K562 (cell line): ENCODE measurements around the gene PPM1N. TPM values are rescaled to one million over a fixed set of nuclear protein-coding genes. Genes with fewer than 3 reads are reported as not detected.

ENCODE experiments used
- ARID2 ChIP-seq: fragments of 450-650 bp; IDR thresholded peaks from 2 replicates; pipeline ENCODE4 v1.6.1; 2017; ENCODE audit warnings: antibody characterized with exemption, mild to moderate bottlenecking
- BRCA1 ChIP-seq, 2 experiments: fragments of 450-650 bp in 1 of 2; sonication (generic) in 1 of 2; formaldehyde crosslinking in 1 of 2; IDR thresholded peaks; 2 replicates each; pipeline versions ENCODE4 v1.5.0 to v1.6.1; 2017 to 2020; ENCODE audit warnings: mild to moderate bottlenecking in 1 of 2, missing genetic modification reagents in 1 of 2
- CREM ChIP-seq: IDR thresholded peaks from 2 replicates; pipeline ENCODE4 v1.6.1; 2014; ENCODE audit warnings: antibody characterized with exemption, low read depth
- DACH1 ChIP-seq: fragments of 450-650 bp; IDR thresholded peaks from 2 replicates; pipeline ENCODE4 v1.6.1; 2018; ENCODE audit not compliant: partially characterized antibody
- ESRRA ChIP-seq: fragments of 450-650 bp; IDR thresholded peaks from 2 replicates; pipeline ENCODE4 v1.6.1; 2014; ENCODE audit warnings: low read depth, mild to moderate bottlenecking, moderate library complexity, borderline replicate concordance
- ILF3 ChIP-seq: fragments of 450-650 bp; IDR thresholded peaks from 2 replicates; pipeline ENCODE4 v1.6.1; 2018; ENCODE audit warnings: antibody characterized with exemption, mild to moderate bottlenecking, moderate library complexity, borderline replicate concordance
- MAZ ChIP-seq, 2 experiments: fragments of 450-650 bp in 1 of 2; sonication (generic) in 1 of 2; formaldehyde crosslinking; IDR thresholded peaks in 1 of 2; conservative IDR thresholded peaks in 1 of 2; 2 replicates each; pipeline versions ENCODE4 v1.4.0 to v1.5.0; 2020; ENCODE audit warnings: mild to moderate bottlenecking in 1 of 2, missing genetic modification reagents in 1 of 2
- NFYB ChIP-seq: IDR thresholded peaks from 2 replicates; pipeline ENCODE4 v1.6.1; 2011; ENCODE audit warnings: mild to moderate bottlenecking, moderate library complexity; ENCODE audit not compliant: insufficient read length; ENCODE audit errors: extremely low read depth
- POLR2G ChIP-seq: fragments of 200-400 bp; formaldehyde crosslinking; IDR thresholded peaks from 2 replicates; pipeline ENCODE4 v1.6.1; 2017; ENCODE audit warnings: low read depth, mild to moderate bottlenecking, antibody characterized with exemption, low read length, moderate library complexity
- RBBP5 ChIP-seq: fragments of 200-600 bp; sonication (generic); IDR thresholded peaks from 2 replicates; pipeline ENCODE4 v1.6.1; 2012; ENCODE audit warnings: borderline replicate concordance, mild to moderate bottlenecking, low read length, control low read depth, inconsistent platforms; ENCODE audit not compliant: insufficient read depth, poor library complexity, severe bottlenecking
- RCOR1 ChIP-seq, 2 experiments: IDR thresholded peaks; 2 replicates each; pipeline ENCODE4 v1.6.1; 2012; ENCODE audit warnings: low read depth in 2 of 2, low read length in 2 of 2, borderline replicate concordance in 1 of 2, improper control_type of control experiment in 1 of 2
- SP1 ChIP-seq: sonication (generic); formaldehyde crosslinking; IDR thresholded peaks from 2 replicates; pipeline ENCODE4 v1.8.1; 2022; ENCODE audit warnings: mild to moderate bottlenecking, missing genetic modification reagents
- SUPT5H ChIP-seq: fragments of 450-650 bp; IDR thresholded peaks from 2 replicates; pipeline ENCODE4 v1.6.1; 2016
- TGIF2 ChIP-seq: sonication (generic); formaldehyde crosslinking; IDR thresholded peaks from 2 replicates; pipeline ENCODE4 v1.8.1; 2022; ENCODE audit warnings: mild to moderate bottlenecking, missing genetic modification reagents, moderate library complexity
- ZBTB1 ChIP-seq: sonication (generic); formaldehyde crosslinking; IDR thresholded peaks from 2 replicates; pipeline ENCODE4 v1.8.1; 2023; ENCODE audit warnings: missing genetic modification reagents, low read depth, mild to moderate bottlenecking, borderline replicate concordance
- polyA plus RNA-seq, 8 experiments: library from polyadenylated mRNA; depleted of rRNA in 4 of 8; stranded (reverse) in 5 of 8; unstranded in 3 of 8; fragments of >200 nt; fragmentation: Nextera tagmentation in 2 of 8; fragmentation: Illumina TruSeq in 1 of 8; extraction: Ambion mirVana in 2 of 8; extraction: Trizol in 1 of 8; gene quantifications; 2 replicates each; pipeline versions ENCODE4 v1.2.1 to v1.2.3, GENCODE V29; 2011 to 2014; ENCODE audit warnings: inconsistent platforms in 1 of 8, missing spikeins in 1 of 8
- total RNA-seq, 7 experiments: library from RNA; depleted of rRNA in 6 of 7; stranded (reverse); fragments of >200 nt in 6 of 7; fragmentation: Illumina TruSeq in 2 of 7; extraction: Trizol in 2 of 7; gene quantifications; 2 replicates each; pipeline versions ENCODE4 v1.2.1 to v1.2.3, GENCODE V29; 2011 to 2021; ENCODE audit warnings: low replicate concordance in 1 of 7
- TF ChIP-seq, protein P1 (sequence below): fragments of 250-450 bp; sonication (Bioruptor Pico); IDR thresholded peaks from 2 replicates; pipeline ENCODE4 v1.8.0; 2021; ENCODE audit warnings: mild to moderate bottlenecking, moderate library complexity
- TF ChIP-seq, protein P2 (sequence below), 3 experiments: fragments of 200-800 bp in 1 of 3; fragments of 250-450 bp in 1 of 3; fragments of 450-650 bp in 1 of 3; sonication (Bioruptor Pico) in 1 of 3; sonication (Bioruptor generic) in 1 of 3; formaldehyde crosslinking in 1 of 3; IDR thresholded peaks; 2 replicates each; pipeline versions ENCODE4 v1.6.1 to v1.8.0; 2016 to 2022; ENCODE audit warnings: mild to moderate bottlenecking in 2 of 3, missing genetic modification characterization in 2 of 3, missing compliant biosample characterization in 1 of 3, moderate library complexity in 1 of 3
- TF ChIP-seq, protein P3 (sequence below): IDR thresholded peaks from 2 replicates; pipeline ENCODE4 v1.6.1; 2011; ENCODE audit warnings: borderline replicate concordance, low read depth, mild to moderate bottlenecking, moderate library complexity, low read length; ENCODE audit not compliant: insufficient read depth, poor library complexity, severe bottlenecking
- TF ChIP-seq, protein P4 (sequence below): conservative IDR thresholded peaks from 2 replicates; pipeline ENCODE4 v1.6.1; 2011; ENCODE audit warnings: low read depth, mild to moderate bottlenecking, low read length; ENCODE audit not compliant: control insufficient read depth

Gene PPM1N
- total and polyA plus RNA-seq, 9 of the 15 experiments (the other 6 are each of a cell fraction or from before 2014, with no cell fraction given): 4.5 to 15.6 (median 8.7) TPM

DNA sequence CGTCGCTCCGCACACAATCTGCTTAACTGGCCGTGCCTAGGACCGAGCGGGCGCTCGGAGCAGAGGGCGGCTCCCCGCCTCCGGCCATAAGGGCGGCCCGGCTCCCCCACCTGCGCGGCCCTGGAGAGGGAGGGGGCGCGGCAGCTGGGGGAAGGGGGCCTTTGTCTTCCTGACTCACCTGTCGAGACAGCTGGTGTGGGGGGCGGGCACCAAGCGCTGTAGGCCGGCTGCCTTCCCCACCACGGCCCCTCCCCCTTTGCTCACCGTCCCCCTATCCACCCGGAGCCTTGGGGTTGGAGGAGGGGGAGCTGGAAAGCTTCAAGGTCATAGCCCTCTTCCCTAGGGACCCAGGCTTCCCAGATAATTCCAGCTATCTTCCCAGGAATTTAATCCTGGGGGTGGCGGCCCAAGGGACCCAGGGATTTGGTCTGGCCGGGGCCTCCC, 10.2 kb downstream of the PPM1N start (continued):
- no peak for TF ChIP-seq SUPT5H
- TF ChIP-seq ARID2: no peak
- TF ChIP-seq NFYB: no peak
- TF ChIP-seq SP1 (CRISPR knock-in tag): no peak
- TF ChIP-seq BRCA1 (IDR thresholded peaks at IDR 0.05): no peak
- no peak for TF ChIP-seq BRCA1 (CRISPR knock-in tag; IDR thresholded peaks at IDR 0.05)
- TF ChIP-seq, protein P1, sequence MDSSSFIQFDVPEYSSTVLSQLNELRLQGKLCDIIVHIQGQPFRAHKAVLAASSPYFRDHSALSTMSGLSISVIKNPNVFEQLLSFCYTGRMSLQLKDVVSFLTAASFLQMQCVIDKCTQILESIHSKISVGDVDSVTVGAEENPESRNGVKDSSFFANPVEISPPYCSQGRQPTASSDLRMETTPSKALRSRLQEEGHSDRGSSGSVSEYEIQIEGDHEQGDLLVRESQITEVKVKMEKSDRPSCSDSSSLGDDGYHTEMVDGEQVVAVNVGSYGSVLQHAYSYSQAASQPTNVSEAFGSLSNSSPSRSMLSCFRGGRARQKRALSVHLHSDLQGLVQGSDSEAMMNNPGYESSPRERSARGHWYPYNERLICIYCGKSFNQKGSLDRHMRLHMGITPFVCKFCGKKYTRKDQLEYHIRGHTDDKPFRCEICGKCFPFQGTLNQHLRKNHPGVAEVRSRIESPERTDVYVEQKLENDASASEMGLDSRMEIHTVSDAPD (CRISPR knock-in tag): no peak
- TF ChIP-seq CREM: 0 out of 2 replicates have a peak, but pooled peaks have one; percentile 18
- TF ChIP-seq, protein P2, sequence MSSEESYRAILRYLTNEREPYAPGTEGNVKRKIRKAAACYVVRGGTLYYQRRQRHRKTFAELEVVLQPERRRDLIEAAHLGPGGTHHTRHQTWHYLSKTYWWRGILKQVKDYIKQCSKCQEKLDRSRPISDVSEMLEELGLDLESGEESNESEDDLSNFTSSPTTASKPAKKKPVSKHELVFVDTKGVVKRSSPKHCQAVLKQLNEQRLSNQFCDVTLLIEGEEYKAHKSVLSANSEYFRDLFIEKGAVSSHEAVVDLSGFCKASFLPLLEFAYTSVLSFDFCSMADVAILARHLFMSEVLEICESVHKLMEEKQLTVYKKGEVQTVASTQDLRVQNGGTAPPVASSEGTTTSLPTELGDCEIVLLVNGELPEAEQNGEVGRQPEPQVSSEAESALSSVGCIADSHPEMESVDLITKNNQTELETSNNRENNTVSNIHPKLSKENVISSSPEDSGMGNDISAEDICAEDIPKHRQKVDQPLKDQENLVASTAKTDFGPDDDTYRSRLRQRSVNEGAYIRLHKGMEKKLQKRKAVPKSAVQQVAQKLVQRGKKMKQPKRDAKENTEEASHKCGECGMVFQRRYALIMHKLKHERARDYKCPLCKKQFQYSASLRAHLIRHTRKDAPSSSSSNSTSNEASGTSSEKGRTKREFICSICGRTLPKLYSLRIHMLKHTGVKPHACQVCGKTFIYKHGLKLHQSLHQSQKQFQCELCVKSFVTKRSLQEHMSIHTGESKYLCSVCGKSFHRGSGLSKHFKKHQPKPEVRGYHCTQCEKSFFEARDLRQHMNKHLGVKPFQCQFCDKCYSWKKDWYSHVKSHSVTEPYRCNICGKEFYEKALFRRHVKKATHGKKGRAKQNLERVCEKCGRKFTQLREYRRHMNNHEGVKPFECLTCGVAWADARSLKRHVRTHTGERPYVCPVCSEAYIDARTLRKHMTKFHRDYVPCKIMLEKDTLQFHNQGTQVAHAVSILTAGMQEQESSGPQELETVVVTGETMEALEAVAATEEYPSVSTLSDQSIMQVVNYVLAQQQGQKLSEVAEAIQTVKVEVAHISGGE (CRISPR knock-in tag; IDR thresholded peaks at IDR 0.05): no peak
- TF ChIP-seq DACH1: peak; percentile 67
- TF ChIP-seq TGIF2 (CRISPR knock-in tag): no peak
- no peak for TF ChIP-seq ILF3
- no peak for TF ChIP-seq RBBP5
- no peak for TF ChIP-seq RCOR1 (IDR thresholded peaks at IDR 0.05; ENCODE audit: borderline replicate concordance in 1 of 2, low read depth in 2 of 2, low read length in 2 of 2)
- peak in 1 of 2 experiments; percentile 37; a peak in 1 of 4 replicates for TF ChIP-seq MAZ (CRISPR knock-in tag; conservative IDR thresholded peaks at IDR 0.05 in 1 of 2, IDR thresholded peaks at IDR 0.05 in 1 of 2)
- TF ChIP-seq ZBTB1 (CRISPR knock-in tag): 0 out of 2 replicates have a peak, but pooled peaks have one; percentile 42
- peak; percentile 79 for TF ChIP-seq POLR2G
- TF ChIP-seq ESRRA: peak; percentile 22; the same call in 1 of the 2 replicates
- TF ChIP-seq, protein P3, sequence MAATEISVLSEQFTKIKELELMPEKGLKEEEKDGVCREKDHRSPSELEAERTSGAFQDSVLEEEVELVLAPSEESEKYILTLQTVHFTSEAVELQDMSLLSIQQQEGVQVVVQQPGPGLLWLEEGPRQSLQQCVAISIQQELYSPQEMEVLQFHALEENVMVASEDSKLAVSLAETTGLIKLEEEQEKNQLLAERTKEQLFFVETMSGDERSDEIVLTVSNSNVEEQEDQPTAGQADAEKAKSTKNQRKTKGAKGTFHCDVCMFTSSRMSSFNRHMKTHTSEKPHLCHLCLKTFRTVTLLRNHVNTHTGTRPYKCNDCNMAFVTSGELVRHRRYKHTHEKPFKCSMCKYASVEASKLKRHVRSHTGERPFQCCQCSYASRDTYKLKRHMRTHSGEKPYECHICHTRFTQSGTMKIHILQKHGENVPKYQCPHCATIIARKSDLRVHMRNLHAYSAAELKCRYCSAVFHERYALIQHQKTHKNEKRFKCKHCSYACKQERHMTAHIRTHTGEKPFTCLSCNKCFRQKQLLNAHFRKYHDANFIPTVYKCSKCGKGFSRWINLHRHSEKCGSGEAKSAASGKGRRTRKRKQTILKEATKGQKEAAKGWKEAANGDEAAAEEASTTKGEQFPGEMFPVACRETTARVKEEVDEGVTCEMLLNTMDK: peak; percentile 1
- TF ChIP-seq, protein P4, sequence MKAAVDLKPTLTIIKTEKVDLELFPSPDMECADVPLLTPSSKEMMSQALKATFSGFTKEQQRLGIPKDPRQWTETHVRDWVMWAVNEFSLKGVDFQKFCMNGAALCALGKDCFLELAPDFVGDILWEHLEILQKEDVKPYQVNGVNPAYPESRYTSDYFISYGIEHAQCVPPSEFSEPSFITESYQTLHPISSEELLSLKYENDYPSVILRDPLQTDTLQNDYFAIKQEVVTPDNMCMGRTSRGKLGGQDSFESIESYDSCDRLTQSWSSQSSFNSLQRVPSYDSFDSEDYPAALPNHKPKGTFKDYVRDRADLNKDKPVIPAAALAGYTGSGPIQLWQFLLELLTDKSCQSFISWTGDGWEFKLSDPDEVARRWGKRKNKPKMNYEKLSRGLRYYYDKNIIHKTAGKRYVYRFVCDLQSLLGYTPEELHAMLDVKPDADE: peak; percentile 51; the same call in 1 of the 2 replicates
